B cell (primary cell): ENCODE data around the gene TUBGCP2. TPM values are rescaled to one million over a fixed set of nuclear protein-coding genes. Genes with fewer than 3 reads are reported as not detected.

Experiments
- ATAC-seq: fragments of 200-7000 bp; cut with Tn5 transposase; one replicate; pipeline ENCODE4 v1.10.0; 2021; ENCODE audit warnings: low read depth, mild to moderate bottlenecking, moderate number of reproducible peaks, moderate library complexity
- CTCF ChIA-PET: fragments of 350-600 bp; sonication (Branson Sonifier 250); formaldehyde crosslinking; loops from one replicate; lab custom pipeline; 2021; ENCODE audit warnings: antibody characterized with exemption, inconsistent platforms; lab: Charles Lee
- POLR2A ChIA-PET: fragments of 350-600 bp; sonication (Branson Sonifier 250); formaldehyde crosslinking; loops from one replicate; lab custom pipeline; 2021; ENCODE audit warnings: antibody characterized with exemption; lab: Charles Lee
- DNase-seq: peaks from one replicate; pipeline ENCODE4 v3.0.0; 2013
- H2AFZ ChIP-seq: 2 replicates; pipeline ENCODE4 v1.6.1; 2012; ENCODE audit warnings: mild to moderate bottlenecking, low read depth, low read length; ENCODE audit not compliant: insufficient read depth, poor library complexity, severe bottlenecking
- H3K27ac ChIP-seq, 2 donors: 1 replicate in 1 of 2; 2 replicates in 1 of 2; pipeline ENCODE4 v1.5.1; 2012 to 2013; ENCODE audit warnings: low read length in 2 of 2, mild to moderate bottlenecking in 2 of 2, moderate library complexity in 1 of 2
- H3K27me3 ChIP-seq, 4 experiments: fragments of 200-600 bp in 1 of 4; sonication (generic) in 1 of 4; replicated peaks in 1 of 4; 1 replicate in 2 of 4; 2 replicates in 2 of 4; pipeline versions ENCODE4 v1.6.1 to v1.7.0; 2013 to 2016; ENCODE audit warnings: low read length in 3 of 4, mild to moderate bottlenecking in 2 of 4, mixed read lengths in 1 of 4, moderate library complexity in 1 of 4; ENCODE audit not compliant: insufficient read depth in 4 of 4, control insufficient read depth in 3 of 4; ENCODE audit errors: control extremely low read depth in 1 of 4
- H3K36me3 ChIP-seq, 2 experiments: replicated peaks in 1 of 2; 1 replicate in 1 of 2; 2 replicates in 1 of 2; pipeline versions ENCODE4 v1.6.1 to v1.7.1; 2013; ENCODE audit warnings: low read length in 1 of 2; ENCODE audit not compliant: insufficient read depth in 2 of 2, control insufficient read depth in 1 of 2; ENCODE audit errors: control extremely low read depth in 1 of 2, extremely low read depth in 1 of 2
- H3K4me1 ChIP-seq, 2 donors: fragments of 200-600 bp in 1 of 2; sonication (generic) in 1 of 2; 1 replicate in 1 of 2; 2 replicates in 1 of 2; pipeline versions ENCODE4 v1.5.1 to v1.6.1; 2013 to 2017; ENCODE audit warnings: low read length in 2 of 2; ENCODE audit not compliant: control insufficient read depth in 2 of 2, insufficient read depth in 2 of 2
- H3K4me2 ChIP-seq: replicated peaks from 2 replicates; pipeline ENCODE3; 2012; ENCODE audit warnings: mild to moderate bottlenecking, low read depth, low read length; ENCODE audit not compliant: poor library complexity, severe bottlenecking
- H3K4me3 ChIP-seq, 5 experiments: fragments of 200-600 bp in 1 of 5; sonication (generic) in 1 of 5; 1 replicate in 3 of 5; 2 replicates in 2 of 5; pipeline versions ENCODE4 v1.5.1 to v1.7.0; 2011 to 2016; ENCODE audit warnings: low read length in 4 of 5, mild to moderate bottlenecking in 4 of 5, low read depth in 2 of 5, control low read depth in 1 of 5, moderate library complexity in 1 of 5; ENCODE audit not compliant: insufficient read depth in 1 of 5; ENCODE audit errors: control extremely low read depth in 1 of 5, extremely low read depth in 1 of 5
- H3K79me2 ChIP-seq: fragments of 200-600 bp; sonication (generic); one replicate; pipeline ENCODE4 v1.6.0; 2016; ENCODE audit warnings: low read length; ENCODE audit not compliant: control insufficient read depth, insufficient read depth
- H3K9ac ChIP-seq: fragments of 200-600 bp; sonication (generic); 2 replicates; pipeline ENCODE4 v1.6.1; 2017; ENCODE audit warnings: mild to moderate bottlenecking, low read length, moderate library complexity
- H3K9me3 ChIP-seq, 3 donors: one replicate each; pipeline versions ENCODE4 v1.6.1 to v1.7.1; 2013; ENCODE audit warnings: low read length in 2 of 3; ENCODE audit not compliant: control insufficient read depth in 2 of 3, insufficient read depth in 1 of 3; ENCODE audit errors: control extremely low read depth in 1 of 3
- H4K20me1 ChIP-seq: 2 replicates; pipeline ENCODE4 v1.6.0; 2012; ENCODE audit warnings: mild to moderate bottlenecking, low read length; ENCODE audit not compliant: insufficient read depth, control insufficient read depth, poor library complexity, severe bottlenecking
- H3K27ac Mint-ChIP-seq: one replicate; pipeline ENCODE4 v1.8.0; 2021; ENCODE audit warnings: mixed read lengths
- H3K27me3 Mint-ChIP-seq: one replicate; pipeline ENCODE4 v1.8.0; 2021; ENCODE audit warnings: mixed read lengths
- H3K4me1 Mint-ChIP-seq: one replicate; pipeline ENCODE4 v1.8.0; 2021; ENCODE audit warnings: mixed read lengths
- H3K4me3 Mint-ChIP-seq: one replicate; pipeline ENCODE4 v1.8.0; 2021; ENCODE audit warnings: mixed read lengths
- H3K9me3 Mint-ChIP-seq: one replicate; pipeline ENCODE4 v1.8.0; 2022; ENCODE audit warnings: mixed read lengths; ENCODE audit not compliant: insufficient read depth
- CTCF ChIP-seq: fragments of 200-600 bp; IDR thresholded peaks from one replicate; pipeline ENCODE4 v1.8.0; 2022; ENCODE audit warnings: antibody characterized with exemption, mild to moderate bottlenecking
- EZH2 ChIP-seq: IDR thresholded peaks from 2 replicates; pipeline ENCODE4 v1.6.1; 2012; ENCODE audit warnings: borderline replicate concordance, low read depth, mild to moderate bottlenecking, moderate library complexity, low read length; ENCODE audit not compliant: insufficient read depth, poor library complexity, severe bottlenecking
- WGBS: methylation state at CpG from one replicate; pipeline ENCODE4 v1.1.5; 2013; ENCODE audit warnings: missing lambda C conversion rate; ENCODE audit not compliant: insufficient coverage; 5-methylcytosine and 5-hydroxymethylcytosine counted together
- intact Hi-C: fragments of 100-400 bp; cut with micrococcal nuclease; formaldehyde crosslinking; loops from one replicate; pipeline ENCODE4 v1.10.0; 2022
- polyA plus RNA-seq: library from polyadenylated mRNA; depleted of rRNA; stranded (reverse); fragments of >200 nt; gene quantifications from 2 replicates; pipeline ENCODE4 v1.2.3, GENCODE V29; 2012
- total RNA-seq, 2 donors: library from RNA; stranded (reverse); fragments of 120-200 nt in 1 of 2; gene quantifications; 1 replicate in 1 of 2; 2 replicates in 1 of 2; pipeline versions ENCODE4 v1.2.3 to v1.2.4, GENCODE V29; 2013 to 2022

Gene TUBGCP2
- total and polyA plus RNA-seq, 2 donors (not counting 1 experiment from before 2014, with no cell fraction given), result 50.3 to 90.3 TPM

GRCh38 chr10:133343558-133343957 lies 34.9 kb upstream of the TUBGCP2 start:
- ATAC-seq, result no peak
- intact Hi-C loops, result no loop called here
- Histone ChIP-seq H3K4me2 (no peak overlapping the region), H2AFZ (no peak overlapping the region), H3K79me2 (no peaks in the 10 kb centered on the region), H3K4me3 (no peak overlapping the region), H3K27me3 (peaks cover 0 to 58% (median 30%) of the 10 kb centered on the region in 4 experiments), H3K36me3 (no peaks in the 10 kb centered on the region), H3K9ac (no peak overlapping the region), H3K9me3 (peaks cover 0 to 14% (median 0%) of the 10 kb centered on the region in 3 donors), H3K4me1 (peaks cover 3 to 6% of the 10 kb centered on the region in 2 donors), H4K20me1 (no peaks in the 10 kb centered on the region), H3K27ac (no peak overlapping the region)
- H3K9me3 Mint-ChIP-seq, result no peaks in the 10 kb centered on the region
- TF ChIP-seq EZH2 (no peak), CTCF (no peak)
- ChIA-PET POLR2A (no interaction called here), CTCF (interaction anchor here (0.8 to 1.3 kb wide), 2 partner anchors 14 to 15 kb away, joined by 3 read pairs; no protein-coding TSS in a partner anchor)
- peaks cover 36% of the 10 kb centered on the region for H3K27me3 Mint-ChIP-seq
- WGBS, result 53% methylated on average over 7 of the region's 9 CpGs
- no peak overlapping the region for H3K27ac Mint-ChIP-seq
- H3K4me1 Mint-ChIP-seq, result peaks cover 5% of the 10 kb centered on the region
- no peak for DNase-seq
- H3K4me3 Mint-ChIP-seq, result no peak overlapping the region

- Histone ChIP-seq H3K4me1 (peaks cover 3 to 12% of the 10 kb centered on the region in 2 donors), H3K79me2 (no peaks in the 10 kb centered on the region), H3K36me3 (no peaks in the 10 kb centered on the region), H2AFZ (no peak overlapping the region), H3K9ac (no peak overlapping the region), H3K9me3 (peaks cover 0 to 14% (median 0%) of the 10 kb centered on the region in 3 donors), H3K27ac (no peak overlapping the region), H4K20me1 (no peaks in the 10 kb centered on the region), H3K4me2 (no peak overlapping the region), H3K4me3 (no peak overlapping the region), H3K27me3 (peaks cover 0 to 62% (median 35%) of the 10 kb centered on the region in 4 experiments)
- intact Hi-C loops, result no loop called here
- no peaks in the 10 kb centered on the region for H3K9me3 Mint-ChIP-seq
- TF ChIP-seq EZH2, result no peak
- H3K27me3 Mint-ChIP-seq, result peaks cover 36% of the 10 kb centered on the region
- WGBS, result 83% methylated on average over 8 of the region's 8 CpGs
- H3K4me3 Mint-ChIP-seq, result no peak overlapping the region
- H3K27ac Mint-ChIP-seq, result no peak overlapping the region
- DNase-seq (no peak), ATAC-seq (no peak)
- ChIA-PET POLR2A (no interaction called here), CTCF (interaction anchor here (1.3 kb wide), 1 partner anchor 14 kb away, joined by 3 read pairs; no protein-coding TSS in a partner anchor)
- H3K4me1 Mint-ChIP-seq, result peaks cover 5% of the 10 kb centered on the region
Observed at GRCh38 chr10:133342942-133343341, 34.3 kb upstream of the TUBGCP2 start.
